Non-pigmented ciliary epithelial cell (primary cell): Measurements from ENCODE around the gene PDCL2.
A peak's percentile ranks its signal among the peaks of the same experiment; 100 is the strongest.
"Not testable (repeated sequence)": the region's sequence is repeated elsewhere in the genome, so short reads cannot be mapped to it uniquely, and the experiment has no call there.

ENCODE experiments used
- DNase-seq: peaks from one replicate; pipeline ENCODE4 v3.0.0-alpha.2; 2010; ENCODE audit warnings: low read depth

The PDCL2 gene

DNA sequence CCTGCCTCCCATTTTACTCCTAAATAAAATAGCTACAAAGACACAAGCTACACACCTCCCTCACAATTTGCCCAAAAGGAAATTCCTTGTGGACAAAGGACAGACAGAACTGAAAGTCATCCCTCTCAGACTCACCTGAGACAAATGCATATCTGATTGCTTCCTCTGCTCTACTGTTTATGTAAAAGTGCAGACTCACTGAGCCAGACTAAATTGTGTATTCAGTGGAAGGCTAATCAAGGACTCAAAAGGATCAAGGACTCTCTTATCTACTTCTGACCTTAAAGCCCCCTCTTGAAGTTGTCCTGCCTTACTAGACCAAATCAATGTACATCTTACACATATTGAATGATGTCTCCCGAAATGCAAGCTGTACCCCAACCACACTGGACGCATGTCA is 3.9 kb downstream of the PDCL2 start:
- DNase-seq, result no peak

GRCh38 chr4:55582773-55583172 is 9.3 kb downstream of the PDCL2 start:
- not testable (repeated sequence) for DNase-seq

- no peak for DNase-seq
Observed at GRCh38 chr4:55578341-55579010, 13.6 kb downstream of the PDCL2 start.

DNA sequence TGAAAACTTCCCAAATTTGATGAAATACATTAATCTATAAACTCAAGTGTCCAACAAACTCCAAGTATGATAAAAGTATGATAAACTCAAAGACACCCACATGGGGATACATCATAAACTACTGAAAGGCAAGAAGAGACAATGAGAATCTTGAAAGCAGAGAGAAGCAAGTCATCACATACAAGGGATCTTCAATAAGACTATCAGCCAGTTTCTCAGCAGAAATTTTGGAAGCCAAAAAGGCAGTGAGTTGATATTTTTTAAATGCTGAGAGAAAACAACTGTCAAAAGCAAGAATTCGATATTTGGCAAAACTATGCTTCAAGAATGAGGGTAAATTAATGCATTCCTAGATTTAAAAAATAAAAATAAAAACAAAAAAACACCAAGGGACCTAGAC is 16.5 kb downstream of the PDCL2 start:
- DNase-seq, result no peak

- no peak for DNase-seq
Observed at GRCh38 chr4:55574252-55574651, 17.8 kb downstream of the PDCL2 start.

- DNase-seq, result no peak
Observed at GRCh38 chr4:55571806-55572205, 20.2 kb downstream of the PDCL2 start.

DNA sequence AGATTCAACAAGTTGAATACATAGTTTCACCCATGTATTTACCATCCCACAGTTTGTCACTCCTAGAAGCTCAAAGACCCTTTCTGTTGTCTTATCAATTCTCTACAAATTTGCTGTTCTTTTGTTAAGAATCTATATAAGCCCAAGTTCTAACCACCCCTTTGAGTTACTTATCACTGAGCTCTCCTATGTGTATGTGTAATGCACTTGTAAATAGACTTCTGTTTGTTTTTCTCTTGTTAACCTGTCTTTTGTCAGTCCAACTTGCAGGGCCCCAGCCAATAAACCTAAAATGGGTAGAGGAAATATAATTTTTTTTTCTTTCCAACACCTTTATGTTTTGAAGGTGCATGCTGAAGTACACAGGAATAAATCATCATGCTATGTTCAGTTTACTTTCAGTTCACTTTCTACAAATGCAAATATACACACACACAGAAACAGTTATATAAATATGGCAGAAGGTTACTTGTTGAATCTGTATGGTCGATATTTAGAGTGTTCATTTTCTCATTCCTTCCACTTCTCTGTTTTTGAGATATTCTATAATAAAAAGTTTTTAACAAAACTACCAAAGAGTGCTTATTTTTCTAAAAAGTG is 23.0 kb downstream of the PDCL2 start:
- no peak for DNase-seq

DNA sequence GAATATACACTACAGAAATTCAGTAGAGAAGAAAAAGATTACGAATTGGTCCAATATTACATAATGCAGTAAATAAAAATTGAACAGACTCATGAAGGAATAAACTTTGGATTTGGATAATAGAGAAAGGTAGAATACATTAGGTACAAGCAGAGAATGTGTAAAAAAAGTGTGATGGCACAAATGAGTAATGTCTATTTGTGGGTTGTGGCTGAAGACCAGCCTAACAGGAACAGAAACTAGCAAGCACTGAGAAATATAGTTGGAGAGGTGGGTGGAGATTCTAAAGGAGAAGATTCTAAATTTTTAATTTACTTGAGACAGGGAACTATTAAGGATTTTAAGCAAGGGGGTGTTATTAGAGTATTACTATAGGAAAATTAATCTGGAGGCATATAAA is 30.2 kb downstream of the PDCL2 start:
- no peak for DNase-seq

DNA sequence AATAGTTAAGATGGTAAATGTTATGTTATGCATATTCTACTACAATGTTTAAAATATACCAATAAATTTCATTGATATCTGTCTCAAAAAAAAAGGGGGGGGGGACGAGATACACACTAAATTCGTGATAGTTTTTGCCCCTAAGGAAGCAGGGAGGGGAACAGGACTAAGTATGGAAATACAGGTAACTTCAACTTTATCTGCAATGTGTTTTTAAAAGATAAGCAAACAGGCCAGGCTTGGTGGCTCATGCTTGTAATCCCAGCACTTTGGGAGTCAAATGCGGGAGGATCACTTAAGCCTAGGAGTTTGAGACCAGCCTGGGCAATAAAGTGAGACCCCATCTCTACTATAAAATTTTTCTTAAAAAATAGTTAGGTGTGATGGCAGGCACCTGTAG is 31.9 kb downstream of the PDCL2 start:
- no peak for DNase-seq

GRCh38 chr4:55554453-55555030 is 37.5 kb downstream of the PDCL2 start:
- DNase-seq, result no peak

- no peak for DNase-seq
Observed at GRCh38 chr4:55553441-55554201, 38.4 kb downstream of the PDCL2 start.

- DNase-seq, result not testable (repeated sequence)
Observed at GRCh38 chr4:55551964-55552363, 40.1 kb downstream of the PDCL2 start.

- DNase-seq, result peak; percentile 78
Observed at GRCh38 chr4:55549888-55550287, 42.2 kb downstream of the PDCL2 start.

DNA sequence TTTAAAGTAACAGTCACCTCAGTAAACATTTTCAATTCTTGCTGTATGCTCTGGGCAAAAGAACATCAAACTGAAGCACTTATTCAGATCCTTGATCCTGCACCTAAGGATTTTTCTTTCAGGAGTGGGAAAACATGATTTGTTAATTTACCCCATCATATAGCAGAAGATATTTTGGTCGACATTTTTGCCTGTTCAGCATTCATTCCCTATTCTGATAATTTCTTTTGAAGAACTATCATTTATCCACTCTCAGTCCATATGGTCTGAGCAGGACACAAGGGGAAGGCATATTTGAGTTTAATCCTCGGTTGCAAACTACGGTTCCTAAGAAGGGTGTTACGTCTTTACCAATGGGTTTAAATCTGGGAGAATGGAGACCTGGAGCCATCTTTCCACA is 44.1 kb downstream of the PDCL2 start:
- no peak for DNase-seq

DNA sequence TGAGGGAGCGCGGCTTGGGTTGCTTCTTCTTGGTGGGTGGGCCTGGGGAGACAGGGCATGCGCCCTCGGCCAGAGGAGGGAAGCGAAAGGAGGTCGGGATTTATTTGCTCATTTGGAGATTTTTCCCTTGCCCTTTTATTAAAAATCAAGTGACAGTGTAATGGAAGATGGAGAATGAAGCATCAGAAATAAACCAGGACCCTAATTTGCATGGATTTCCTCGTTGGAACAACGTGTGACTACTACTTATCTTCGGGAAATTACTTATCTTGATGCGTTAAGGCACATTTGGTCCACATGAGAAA is 44.6 kb downstream of the PDCL2 start:
- no peak for DNase-seq

- no peak for DNase-seq
Observed at GRCh38 chr4:55546756-55547465, 45.1 kb downstream of the PDCL2 start, which contains the start of gene CLOCK. Gene CLOCK (minus strand): TSS chr4:55546909. CDS start chr4:55482785, 64,124 bp downstream.

DNA sequence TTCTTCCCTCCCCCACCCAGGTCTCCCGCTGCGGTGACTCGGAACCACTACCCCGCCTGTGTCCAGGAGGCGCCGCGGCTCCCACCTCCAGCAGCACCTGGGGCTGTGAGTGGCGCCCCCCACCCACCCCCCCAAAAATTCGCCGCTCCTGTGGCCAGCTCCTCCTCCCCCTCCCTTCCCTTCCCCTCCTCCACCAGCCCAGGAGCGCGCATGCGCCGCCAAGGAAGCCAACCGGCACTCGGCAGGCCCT is 45.6 kb downstream of the PDCL2 start:
- no peak for DNase-seq

DNA sequence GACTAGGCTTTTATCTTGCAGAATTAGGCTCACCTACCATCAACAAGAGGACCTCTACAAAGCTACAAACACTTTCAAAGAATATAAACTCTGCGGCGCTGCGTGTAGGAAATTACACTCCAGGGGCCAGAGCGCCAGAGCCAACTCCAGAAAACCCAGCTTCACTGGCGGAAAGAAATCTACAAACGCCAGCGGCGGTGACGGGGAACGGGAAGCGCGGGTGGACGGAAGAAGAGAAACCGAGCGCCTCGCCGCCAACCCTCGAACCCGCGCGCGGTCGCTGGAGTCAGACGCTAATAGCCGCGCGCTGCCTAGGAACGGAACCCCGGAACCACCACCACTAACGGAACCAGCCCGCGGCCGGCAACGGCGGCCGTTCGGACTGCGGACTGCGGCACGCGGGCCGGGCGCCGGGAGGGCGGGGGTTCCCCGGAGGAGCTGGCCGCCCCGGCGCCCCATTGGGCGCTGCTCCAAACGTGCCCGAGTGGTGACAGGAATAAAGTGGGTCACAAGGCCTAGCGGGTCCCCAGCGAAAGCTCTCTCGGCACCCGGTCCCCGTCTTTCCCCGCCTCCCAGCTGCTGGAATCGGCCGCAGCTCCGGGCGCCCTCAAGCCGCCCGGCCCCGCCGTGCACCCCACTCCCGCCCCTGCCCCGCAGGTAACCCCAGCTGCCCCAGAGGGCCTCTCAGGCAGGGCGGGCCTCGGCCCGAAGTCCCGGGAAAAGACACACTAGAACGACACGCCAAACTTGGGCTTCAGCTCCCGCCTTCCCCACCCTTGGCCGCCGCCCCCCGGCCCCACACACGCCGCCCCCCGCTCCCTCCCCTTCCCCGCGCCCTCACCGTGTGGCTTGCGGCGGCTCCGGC is 46.2 kb downstream of the PDCL2 start:
- no peak for DNase-seq

- no peak for DNase-seq
Observed at GRCh38 chr4:55545151-55545550, 46.9 kb downstream of the PDCL2 start.

- DNase-seq, result no peak
Observed at GRCh38 chr4:55543858-55544257, 48.2 kb downstream of the PDCL2 start.

- no peak for DNase-seq
Observed at GRCh38 chr4:55540271-55540670, 51.8 kb downstream of the PDCL2 start.

DNA sequence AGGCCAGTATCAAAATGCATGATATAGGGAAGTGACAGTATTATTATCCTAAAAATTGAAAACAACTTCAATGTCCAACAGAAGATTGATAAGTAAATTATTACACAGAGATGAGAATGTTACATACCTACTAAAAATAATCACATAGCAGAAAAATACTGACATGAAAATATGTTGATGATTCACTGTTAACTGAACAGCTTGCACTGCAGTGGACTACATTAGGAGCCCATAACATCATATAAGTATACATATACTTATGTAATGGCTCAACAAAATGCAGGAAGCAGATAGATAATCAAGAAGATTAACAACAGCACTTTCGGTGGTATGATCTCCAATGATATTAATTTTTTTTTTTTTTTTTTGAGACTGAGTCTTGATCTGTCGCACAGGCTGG is 52.4 kb downstream of the PDCL2 start:
- no peak for DNase-seq
